A673 (cell line): Measurements from ENCODE around the gene RNF157. TPM values are rescaled to one million over a fixed set of nuclear protein-coding genes. Genes with fewer than 3 reads are reported as not detected.

ENCODE experiments used
- BruUV-seq: library from RNA; stranded (reverse); fragments of 400-500 nt; replicated peaks from 2 replicates; lab custom pipeline; 2021; lab: Mats Ljungman, UMichigan
- CTCF ChIA-PET: fragments of 300-600 bp; sonication (Branson Sonifier 250); formaldehyde crosslinking; loops from one replicate; lab custom pipeline; 2022; ENCODE audit warnings: antibody characterized with exemption; lab: Charles Lee
- POLR2A ChIA-PET: fragments of 300-600 bp; sonication (Branson Sonifier 250); formaldehyde crosslinking; loops from one replicate; lab custom pipeline; 2022; ENCODE audit warnings: antibody characterized with exemption; ENCODE audit not compliant: low non-redundant PET; lab: Charles Lee
- DNase-seq: peaks from one replicate; pipeline ENCODE4 v3.0.0-alpha.2; 2015; ENCODE audit warnings: low spot score
- H3K27ac ChIP-seq: fragments of 200-600 bp; sonication (generic); 2 replicates; pipeline ENCODE4 v1.5.1; 2016; ENCODE audit warnings: mixed run types, low read depth, mild to moderate bottlenecking, mixed read lengths, antibody characterized with exemption, low read length; ENCODE audit not compliant: poor library complexity, severe bottlenecking
- H3K27me3 ChIP-seq: fragments of 200-600 bp; sonication (generic); replicated peaks from 2 replicates; pipeline ENCODE4 v1.6.1; 2017; ENCODE audit warnings: mixed run types, low read depth, mild to moderate bottlenecking, mixed read lengths, antibody characterized with exemption, low read length; ENCODE audit not compliant: insufficient read depth, poor library complexity
- H3K36me3 ChIP-seq: fragments of 200-600 bp; sonication (generic); 2 replicates; pipeline ENCODE4 v1.6.1; 2016; ENCODE audit warnings: mixed run types, mild to moderate bottlenecking, mixed read lengths, antibody characterized with exemption, low read length; ENCODE audit not compliant: insufficient read depth, poor library complexity, severe bottlenecking
- H3K4me1 ChIP-seq: fragments of 200-600 bp; sonication (generic); 2 replicates; pipeline ENCODE4 v1.6.1; 2017; ENCODE audit warnings: mixed run types, mild to moderate bottlenecking, mixed read lengths, antibody characterized with exemption, low read length; ENCODE audit not compliant: insufficient read depth, poor library complexity, severe bottlenecking
- H3K4me3 ChIP-seq: fragments of 200-600 bp; sonication (generic); 2 replicates; pipeline ENCODE4 v1.5.1; 2016; ENCODE audit warnings: low read depth, mixed run types, mild to moderate bottlenecking, mixed read lengths, low read length; ENCODE audit not compliant: poor library complexity, severe bottlenecking
- H3K9me3 ChIP-seq: fragments of 200-600 bp; sonication (generic); 2 replicates; pipeline ENCODE4 v1.6.1; 2016; ENCODE audit warnings: mixed run types, low read depth, mild to moderate bottlenecking, mixed read lengths, antibody characterized with exemption, low read length; ENCODE audit not compliant: poor library complexity, severe bottlenecking
- CTCF ChIP-seq: fragments of 300-800, 200-600 bp; sonication (generic); conservative IDR thresholded peaks from 2 replicates; pipeline ENCODE4 v1.5.1; 2017; ENCODE audit warnings: low read depth, mild to moderate bottlenecking, antibody characterized with exemption, low read length, moderate library complexity, mixed read lengths
- EZH2 ChIP-seq: fragments of 200-600 bp; sonication (generic); IDR thresholded peaks from 2 replicates; pipeline ENCODE4 v1.6.1; 2017; ENCODE audit warnings: borderline replicate concordance, low read depth, mild to moderate bottlenecking, mixed read lengths, antibody characterized with exemption, low read length; ENCODE audit not compliant: poor library complexity, severe bottlenecking
- intact Hi-C: fragments of 100-400 bp; cut with micrococcal nuclease; formaldehyde crosslinking; loops from one replicate; pipeline ENCODE4 v1.10.0; 2022; ENCODE audit not compliant: unreplicated experiment
- total RNA-seq: library from RNA; stranded (reverse); gene quantifications from 2 replicates; pipeline ENCODE4 v1.2.3, GENCODE V29; 2021

The RNF157 gene
- total RNA-seq, 1 experiment from 2014 or later, result 0.56 TPM

- Histone ChIP-seq H3K4me1 (no peaks in the 10 kb centered on the region), H3K36me3 (no peaks in the 10 kb centered on the region), H3K9me3 (no peaks in the 10 kb centered on the region), H3K27ac (no peak overlapping the region), H3K4me3 (no peak overlapping the region), H3K27me3 (no peaks in the 10 kb centered on the region)
- TF ChIP-seq EZH2 (no peak), CTCF (no peak)
- intact Hi-C loops, result no loop called here
- DNase-seq, result no peak
- POLR2A ChIA-PET, result no interaction called here
- CTCF ChIA-PET, result no interaction called here
- no TSS peak for BruUV-seq
These were observed 82.5 kb downstream of the RNF157 start for GRCh38 chr17:76157759-76158158.

- ChIA-PET CTCF (no interaction called here), POLR2A (no interaction called here)
- DNase-seq, result no peak
- no peaks in the 10 kb centered on the region for H3K9me3 ChIP-seq
- H3K36me3 ChIP-seq, result no peaks in the 10 kb centered on the region
- no peaks in the 10 kb centered on the region for H3K4me1 ChIP-seq
- no peak overlapping the region for H3K4me3 ChIP-seq
- H3K27ac ChIP-seq, result no peak overlapping the region
- no peaks in the 10 kb centered on the region for H3K27me3 ChIP-seq
- intact Hi-C loops, result no loop called here
- no TSS peak for BruUV-seq
- no peak for TF ChIP-seq EZH2
- TF ChIP-seq CTCF, result no peak
These were observed 83.7 kb downstream of the RNF157 start for GRCh38 chr17:76156662-76156991.

- Histone ChIP-seq H3K4me1 (no peaks in the 10 kb centered on the region), H3K9me3 (no peaks in the 10 kb centered on the region), H3K36me3 (no peaks in the 10 kb centered on the region), H3K27me3 (no peaks in the 10 kb centered on the region), H3K27ac (no peak overlapping the region), H3K4me3 (no peak overlapping the region)
- intact Hi-C loops, result no loop called here
- TF ChIP-seq EZH2, result no peak
- TF ChIP-seq CTCF, result no peak
- ChIA-PET CTCF (no interaction called here), POLR2A (no interaction called here)
- DNase-seq, result no peak
- no TSS peak for BruUV-seq
These were observed 84.2 kb downstream of the RNF157 start for GRCh38 chr17:76155988-76156661.
